Stimulated activated CD4-positive, alpha-beta T cell treated with anti-CD3 and anti-CD28 coated beads, Interleukin-12 subunit alpha, Interleukin-12 subunit beta, amount 100 ng/mL, for 4 hours (primary cell): ENCODE results near the gene ANKRD13A.
"Not testable (repeated sequence)": the region's sequence is repeated elsewhere in the genome, so short reads cannot be mapped to it uniquely, and the experiment has no call there.

Source experiments
- DNase-seq: peaks from one replicate; pipeline ENCODE4 v3.0.0-alpha.2; 2020

Gene ANKRD13A

GRCh38 chr12:110050927-110051326 lies 51.7 kb downstream of the ANKRD13A start:
- DNase-seq = no peak

- DNase-seq = not testable (repeated sequence)
Measured at GRCh38 chr12:110055375-110056352, 56.4 kb downstream of the ANKRD13A start.

GRCh38 chr12:110056643-110057042 lies 57.4 kb downstream of the ANKRD13A start:
- not testable (repeated sequence) for DNase-seq

GRCh38 chr12:110058875-110059615 lies 59.8 kb downstream of the ANKRD13A start:
- DNase-seq = no peak

GRCh38 chr12:110059651-110060000 lies 60.4 kb downstream of the ANKRD13A start:
- no peak for DNase-seq

- DNase-seq = no peak
Measured at GRCh38 chr12:110062241-110062640, 63.0 kb downstream of the ANKRD13A start.

- DNase-seq = no peak
Measured at GRCh38 chr12:110065540-110065939, 66.3 kb downstream of the ANKRD13A start.

GRCh38 chr12:110067531-110067930 lies 68.3 kb downstream of the ANKRD13A start:
- DNase-seq = no peak

- DNase-seq = not testable (repeated sequence)
Measured at GRCh38 chr12:110068115-110068514, 68.9 kb downstream of the ANKRD13A start.

GRCh38 chr12:110068654-110069053 lies 69.4 kb downstream of the ANKRD13A start:
- DNase-seq = no peak

GRCh38 chr12:110071504-110071903 lies 72.3 kb downstream of the ANKRD13A start:
- DNase-seq = no peak

- DNase-seq = no peak
Measured at GRCh38 chr12:110071967-110072366, 72.7 kb downstream of the ANKRD13A start.

GRCh38 chr12:110072636-110073035 lies 73.4 kb downstream of the ANKRD13A start:
- DNase-seq = not testable (repeated sequence)

- DNase-seq = peak; percentile 13
Measured at GRCh38 chr12:110073049-110073831, 74.0 kb downstream of the ANKRD13A start.

- DNase-seq = no peak
Measured at GRCh38 chr12:110074089-110074488, 74.9 kb downstream of the ANKRD13A start.

- DNase-seq = no peak
Measured at GRCh38 chr12:110075880-110076279, 76.7 kb downstream of the ANKRD13A start.

- DNase-seq = no peak
Measured at GRCh38 chr12:110077800-110078199, 78.6 kb downstream of the ANKRD13A start.

GRCh38 chr12:110079477-110080400 lies 80.5 kb downstream of the ANKRD13A start:
- peak; percentile 56 for DNase-seq

- no peak for DNase-seq
Measured at GRCh38 chr12:110080410-110080809, 81.2 kb downstream of the ANKRD13A start.

- DNase-seq = no peak
Measured at GRCh38 chr12:110084314-110085015, 85.2 kb downstream of the ANKRD13A start.

- not testable (repeated sequence) for DNase-seq
Measured at GRCh38 chr12:110088216-110088615, 89.0 kb downstream of the ANKRD13A start.
